ENCODE measurements around the gene SPECC1.
A peak's percentile ranks its signal among the peaks of the same experiment; 100 is the strongest.
"Not testable (repeated sequence)": the region's sequence is repeated elsewhere in the genome, so short reads cannot be mapped to it uniquely, and the experiment has no call there.

The SPECC1 gene

GRCh38 chr17:20257798-20258197 lies 248.6 kb downstream of the SPECC1 start:
- no peak for DNase-seq (ENCODE audit: low read depth)
- no peak for TF ChIP-seq CTCF (conservative IDR thresholded peaks at IDR 0.05; ENCODE audit: low read length)
- no peak overlapping the region for H3K4me3 ChIP-seq (ENCODE audit: low read length)

GRCh38 chr17:20259668-20260067 lies 250.5 kb downstream of the SPECC1 start:
- H3K4me3 ChIP-seq (ENCODE audit: low read length) = no peak overlapping the region
- no peak for TF ChIP-seq CTCF (conservative IDR thresholded peaks at IDR 0.05; ENCODE audit: low read length)
- no peak for DNase-seq (ENCODE audit: low read depth)

GRCh38 chr17:20260268-20260667 lies 251.1 kb downstream of the SPECC1 start:
- TF ChIP-seq CTCF (conservative IDR thresholded peaks at IDR 0.05; ENCODE audit: low read length) = no peak
- no peak for DNase-seq (ENCODE audit: low read depth)
- no peak overlapping the region for H3K4me3 ChIP-seq (ENCODE audit: low read length)

DNA sequence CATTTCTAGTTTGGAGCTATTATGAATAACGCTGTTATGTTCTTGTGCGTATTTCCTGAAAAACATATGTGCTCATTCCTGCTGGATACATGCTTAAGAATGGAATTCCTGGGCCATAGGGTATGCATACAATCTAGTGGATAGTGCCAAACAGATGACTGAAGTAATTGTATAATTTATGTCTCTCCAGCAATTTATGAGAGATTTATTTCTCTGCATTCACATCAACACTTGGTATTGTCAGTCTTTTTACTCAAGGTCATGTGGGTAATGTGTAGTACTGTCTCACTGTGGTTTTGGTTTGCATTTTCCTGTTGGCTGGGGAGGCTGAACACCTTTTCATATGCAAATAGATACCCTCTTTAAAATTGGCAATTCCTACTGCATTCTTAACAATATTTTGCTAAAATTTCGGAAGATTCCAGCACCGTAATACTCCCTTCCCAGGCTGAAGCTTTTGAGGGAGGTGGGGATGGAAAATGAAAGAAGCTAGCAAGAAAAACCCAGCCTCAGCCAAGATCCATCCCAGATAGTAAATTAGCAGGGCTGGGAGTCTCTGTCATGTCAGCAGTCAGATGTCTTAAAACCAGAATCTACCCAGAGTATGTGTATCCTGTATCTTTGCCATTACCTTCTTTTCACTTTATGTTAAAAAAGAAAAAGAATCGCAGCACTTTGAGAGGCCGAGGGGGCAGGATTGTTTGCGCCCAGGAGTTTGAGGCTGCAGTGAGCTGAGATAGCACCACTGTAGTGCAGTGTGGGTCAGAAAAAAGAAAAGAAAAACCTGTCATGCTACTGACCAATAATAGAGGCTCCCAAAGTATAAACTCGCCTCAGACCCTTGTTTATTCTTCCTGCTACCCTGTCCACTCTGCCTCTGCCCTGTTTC lies 253.3 kb downstream of the SPECC1 start:
- H3K4me3 ChIP-seq (ENCODE audit: low read length) = no peak overlapping the region
- DNase-seq (ENCODE audit: low read depth) = no peak
- no peak for TF ChIP-seq CTCF (conservative IDR thresholded peaks at IDR 0.05; ENCODE audit: low read length)

DNA sequence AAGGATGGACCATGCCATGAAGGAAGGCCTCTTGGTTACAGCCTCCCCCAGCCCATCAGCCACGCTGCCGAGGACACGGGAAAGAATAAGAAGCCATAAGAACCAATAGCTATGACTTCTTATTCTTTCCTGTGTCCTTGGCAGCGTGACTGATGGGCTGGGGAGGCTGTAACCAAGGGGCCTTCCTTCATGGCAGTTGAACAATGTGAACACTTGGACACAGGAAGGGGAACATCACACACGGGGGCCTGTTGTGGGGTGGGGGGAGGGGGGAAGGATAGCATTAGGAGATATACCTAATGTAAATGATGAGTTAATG lies 253.9 kb downstream of the SPECC1 start:
- not testable (repeated sequence) for DNase-seq (ENCODE audit: low read depth); H3K4me3 ChIP-seq (ENCODE audit: low read length)

- TF ChIP-seq CTCF (conservative IDR thresholded peaks at IDR 0.05; ENCODE audit: low read length) = no peak
- DNase-seq (ENCODE audit: low read depth) = peak; percentile 74
- no peak overlapping the region for H3K4me3 ChIP-seq (ENCODE audit: low read length)
Measured at GRCh38 chr17:20263595-20263994, 254.4 kb downstream of the SPECC1 start.

- no peak for TF ChIP-seq CTCF (conservative IDR thresholded peaks at IDR 0.05; ENCODE audit: low read length)
- no peak overlapping the region for H3K4me3 ChIP-seq (ENCODE audit: low read length)
- DNase-seq (ENCODE audit: low read depth) = no peak
Measured at GRCh38 chr17:20264996-20265395, 255.8 kb downstream of the SPECC1 start.

All from AG10803 (cell line).